Left kidney (tissue), 2 donors: ENCODE data around the gene SLIT1. TPM values are rescaled to one million over a fixed set of nuclear protein-coding genes. Genes with fewer than 3 reads are reported as not detected.

Source experiments
- DNase-seq: peaks from one replicate; pipeline ENCODE4 v3.0.0-alpha.2; 2013
- polyA plus RNA-seq: library from polyadenylated mRNA; unstranded; fragments of 120-200 nt; gene quantifications from one replicate; pipeline ENCODE4 v1.2.1, GENCODE V29; 2013; ENCODE audit not compliant: insufficient read length

The SLIT1 gene
- polyA plus RNA-seq, 1 donor, result 9.7 TPM

DNA sequence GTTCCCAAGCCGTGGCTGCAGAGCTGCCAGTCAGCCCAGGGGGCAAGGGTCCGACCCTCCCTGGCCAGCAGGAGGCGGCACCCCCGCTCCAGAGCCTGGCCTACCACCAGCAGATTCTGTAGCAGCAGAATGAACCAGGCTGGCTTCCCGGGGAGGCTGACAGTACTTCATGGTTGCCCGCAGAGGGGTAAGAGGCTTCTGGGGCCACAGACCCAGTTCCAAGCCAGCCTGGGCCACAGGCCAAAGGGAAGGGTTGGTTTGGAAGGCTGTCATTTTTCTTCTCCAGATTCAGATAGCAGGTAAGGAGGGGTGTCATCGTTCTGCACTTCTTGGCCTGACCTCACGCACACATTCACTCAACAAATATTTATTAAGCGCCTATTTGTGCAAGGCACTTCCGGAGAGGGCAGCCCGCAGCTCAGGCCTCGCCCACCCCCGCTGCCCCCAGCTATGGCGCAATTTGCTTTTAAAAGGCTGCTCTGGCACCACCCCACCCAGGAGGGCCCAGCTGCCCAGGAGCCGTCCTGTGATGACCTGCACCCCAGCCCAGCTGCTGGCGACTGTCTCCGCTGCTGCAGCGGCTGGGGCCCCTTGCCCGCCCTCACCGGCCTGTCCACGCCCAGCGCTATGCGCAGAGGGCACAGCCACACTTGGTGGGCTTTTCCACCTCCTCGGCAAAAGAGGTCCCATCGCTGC, 185.1 kb downstream of the SLIT1 start:
- DNase-seq, result no peak

DNA sequence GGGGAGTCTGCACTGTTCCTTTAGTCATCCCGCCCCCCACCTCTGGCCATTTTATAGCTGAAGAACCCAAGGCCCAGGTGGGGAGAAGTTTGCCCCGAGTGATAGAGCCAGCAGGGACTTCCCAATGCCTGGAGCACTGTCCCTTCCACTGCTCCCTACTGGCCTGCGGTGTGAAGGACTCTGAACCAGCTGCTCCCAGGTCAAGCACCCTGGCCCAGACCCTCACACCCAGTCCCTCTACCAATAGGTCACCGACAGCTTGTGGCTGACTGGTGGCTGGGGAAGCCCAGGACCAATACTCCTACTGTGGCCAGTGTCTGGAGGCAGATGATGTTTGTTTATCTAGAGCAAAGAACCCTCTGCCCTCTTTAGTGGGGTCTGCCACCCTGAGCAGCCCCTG, 185.8 kb downstream of the SLIT1 start:
- DNase-seq, result no peak

DNA sequence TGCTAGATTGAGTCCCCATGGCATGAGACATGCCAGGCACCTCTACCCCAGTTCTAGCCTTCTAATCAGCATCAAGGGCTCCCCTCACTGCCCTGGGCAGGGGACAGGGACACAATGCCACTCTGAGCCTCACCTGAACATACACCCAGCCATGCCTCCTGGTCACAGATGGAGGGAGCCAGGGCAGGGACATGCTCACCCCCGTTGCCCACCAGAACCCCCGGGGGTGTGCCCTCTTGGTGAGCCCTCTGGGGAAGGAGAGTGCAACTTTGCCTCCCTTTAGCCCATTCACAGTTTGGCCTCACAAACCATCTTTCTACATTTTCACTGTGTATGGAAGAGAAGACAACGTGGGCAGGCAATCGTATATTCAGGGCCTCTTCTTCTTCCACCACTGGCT, 186.4 kb downstream of the SLIT1 start:
- DNase-seq, result no peak

DNA sequence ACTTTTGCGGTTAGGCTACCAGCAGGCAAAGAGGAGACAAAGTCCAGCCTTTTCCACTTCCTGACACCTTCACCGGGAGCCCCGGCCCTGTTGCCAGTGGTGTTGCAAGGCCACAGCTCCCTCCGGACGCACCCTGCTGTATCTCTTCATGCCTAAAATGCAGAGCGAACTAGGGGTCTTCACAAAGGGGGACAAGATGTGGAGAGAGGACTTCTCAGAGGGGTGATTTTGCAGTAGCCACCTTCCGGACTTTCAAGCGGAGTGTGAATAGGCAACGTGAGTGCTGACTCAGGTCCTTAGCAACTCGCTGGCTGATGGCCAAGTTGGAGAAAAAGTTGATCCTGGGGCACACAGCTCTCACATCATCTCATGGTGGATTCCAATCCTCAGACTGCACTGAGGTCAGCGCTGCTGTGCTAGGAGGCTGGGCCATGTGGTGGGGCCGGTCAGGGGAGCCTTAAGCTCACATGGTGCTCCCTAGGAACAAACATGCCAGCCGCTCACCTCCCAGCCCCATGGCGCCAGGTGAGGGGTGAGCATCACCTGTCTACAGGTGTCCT, 187.3 kb downstream of the SLIT1 start:
- no peak for DNase-seq

DNA sequence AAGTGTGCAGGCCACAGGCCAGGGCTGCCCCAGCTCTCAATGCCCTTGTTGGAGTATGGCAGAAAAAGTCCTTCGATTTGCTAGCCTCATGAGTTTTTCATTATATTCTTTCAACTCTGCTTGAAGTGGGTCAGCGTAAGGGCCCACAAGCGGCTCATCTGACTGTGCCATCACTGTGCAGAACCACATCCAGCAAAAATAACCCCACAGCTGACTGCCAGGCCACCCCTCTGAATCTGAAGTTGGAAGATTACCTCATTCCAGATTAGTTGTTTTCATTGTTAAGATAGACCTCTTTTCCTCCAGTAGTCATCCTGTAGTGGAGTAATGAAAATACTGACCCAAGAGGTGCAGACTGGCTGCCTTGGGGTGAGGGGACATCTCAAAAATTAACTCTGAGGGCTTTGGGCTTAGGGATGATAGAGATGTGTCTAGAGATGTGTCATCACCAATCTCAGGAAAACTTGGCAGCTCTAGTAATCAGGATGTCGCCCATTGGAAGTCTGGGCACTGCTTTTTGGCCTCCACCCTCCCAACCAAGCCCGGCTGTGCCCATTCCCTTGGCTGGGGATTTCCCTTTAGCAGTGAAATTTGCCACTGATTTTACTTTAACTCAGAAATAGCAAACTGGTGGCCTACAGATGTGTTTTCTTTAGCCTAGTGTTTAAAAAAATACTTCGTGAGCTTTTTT, 189.3 kb downstream of the SLIT1 start:
- DNase-seq, result no peak

DNA sequence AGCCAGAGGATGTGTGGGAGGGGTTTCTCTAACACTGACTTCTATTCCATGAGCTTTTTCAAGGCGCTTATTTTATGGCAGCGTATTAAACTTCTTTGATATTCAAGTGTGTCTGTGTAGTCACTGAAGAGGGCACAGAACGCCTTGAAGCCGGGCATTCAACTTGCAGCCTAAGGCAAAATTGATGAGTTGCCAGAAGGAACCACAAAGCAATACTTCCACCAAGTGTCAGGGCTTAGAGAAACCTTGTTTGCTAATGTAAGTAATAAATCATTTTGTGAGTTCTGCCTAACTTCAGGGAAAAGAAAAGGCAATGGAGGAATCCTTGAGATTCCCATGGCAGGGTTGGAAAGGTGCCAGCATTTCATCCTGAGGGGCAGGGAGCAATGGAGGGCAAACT, 189.9 kb downstream of the SLIT1 start:
- DNase-seq, result peak; percentile 27

DNA sequence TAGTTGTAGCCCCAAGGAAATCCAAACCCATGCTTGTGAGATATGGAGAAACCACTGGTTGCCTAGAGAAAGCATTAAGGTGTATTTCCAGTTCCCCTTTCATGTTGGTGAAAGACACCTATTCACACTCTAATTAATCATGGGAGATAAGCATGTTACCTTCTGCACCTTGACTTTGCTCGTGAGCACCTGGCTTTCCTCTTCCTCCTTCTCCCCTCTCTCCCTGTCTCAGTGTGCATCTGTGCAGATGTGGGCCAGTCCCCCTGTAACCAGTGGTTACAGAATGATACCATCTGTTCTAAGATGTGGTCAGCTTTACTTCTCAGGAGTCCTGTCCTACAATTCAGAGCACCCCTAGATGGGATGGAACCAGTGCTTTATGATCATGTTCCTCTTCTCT, 193.0 kb downstream of the SLIT1 start:
- DNase-seq, result no peak

DNA sequence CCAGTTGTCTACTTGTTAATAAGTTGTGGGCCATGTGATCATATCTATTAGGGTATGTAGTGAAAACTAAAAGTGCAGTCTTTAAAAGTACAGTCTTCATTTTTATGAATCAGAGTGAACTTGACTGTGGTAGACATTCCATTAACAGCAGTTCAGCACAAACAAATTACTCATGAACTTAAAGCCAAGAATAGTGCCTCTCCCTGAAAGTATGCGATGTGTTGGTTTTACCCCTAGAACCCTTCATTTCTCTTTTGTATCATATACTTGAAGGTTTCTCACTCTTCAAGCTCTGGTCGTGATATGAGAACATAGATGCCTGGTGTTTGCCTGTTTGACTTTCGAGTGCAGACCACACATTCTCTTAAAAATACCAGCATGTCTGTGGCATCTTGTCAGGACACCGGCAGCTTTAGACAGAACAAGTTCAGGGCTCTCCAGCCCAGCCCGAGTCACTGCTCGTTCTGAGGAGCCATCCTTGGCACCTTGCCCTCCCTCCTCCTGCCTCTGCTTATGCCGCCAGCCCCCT, 194.4 kb downstream of the SLIT1 start:
- no peak for DNase-seq

DNA sequence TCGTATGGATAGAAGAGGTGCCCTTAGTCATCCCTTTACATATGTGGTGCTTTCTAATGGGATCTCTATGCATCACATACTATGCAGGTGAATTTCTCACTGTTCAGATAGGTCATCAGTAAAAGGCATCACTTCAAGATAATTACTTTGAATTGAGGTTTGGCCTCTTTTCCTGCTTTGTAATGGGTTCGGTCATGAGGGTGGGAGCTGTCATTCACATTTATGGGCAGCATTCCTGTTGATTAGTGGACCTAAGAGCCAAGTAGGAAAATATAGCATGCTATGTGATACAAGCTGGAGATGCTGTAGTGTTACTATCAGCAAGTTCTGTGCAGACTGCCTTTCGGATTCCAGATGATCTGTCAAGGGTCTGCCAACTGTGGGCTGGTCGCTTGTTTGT, 197.3 kb downstream of the SLIT1 start:
- DNase-seq, result peak; percentile 56

DNA sequence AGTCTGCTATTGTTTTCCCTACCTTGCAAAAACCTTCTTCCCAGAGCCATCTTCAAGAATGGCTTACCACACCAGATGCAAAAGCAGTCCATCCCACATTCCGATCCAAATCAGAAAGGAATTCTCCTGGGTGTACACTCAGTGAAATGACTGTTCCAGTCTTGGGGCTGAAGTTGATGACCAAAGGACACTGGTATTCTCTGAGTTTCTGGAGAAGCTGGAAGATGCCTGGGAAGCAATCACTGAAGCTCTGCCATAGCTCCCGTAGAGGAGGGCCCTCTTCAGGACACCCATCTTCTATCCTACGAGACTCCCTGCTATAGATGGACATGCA, 197.9 kb downstream of the SLIT1 start:
- no peak for DNase-seq

DNA sequence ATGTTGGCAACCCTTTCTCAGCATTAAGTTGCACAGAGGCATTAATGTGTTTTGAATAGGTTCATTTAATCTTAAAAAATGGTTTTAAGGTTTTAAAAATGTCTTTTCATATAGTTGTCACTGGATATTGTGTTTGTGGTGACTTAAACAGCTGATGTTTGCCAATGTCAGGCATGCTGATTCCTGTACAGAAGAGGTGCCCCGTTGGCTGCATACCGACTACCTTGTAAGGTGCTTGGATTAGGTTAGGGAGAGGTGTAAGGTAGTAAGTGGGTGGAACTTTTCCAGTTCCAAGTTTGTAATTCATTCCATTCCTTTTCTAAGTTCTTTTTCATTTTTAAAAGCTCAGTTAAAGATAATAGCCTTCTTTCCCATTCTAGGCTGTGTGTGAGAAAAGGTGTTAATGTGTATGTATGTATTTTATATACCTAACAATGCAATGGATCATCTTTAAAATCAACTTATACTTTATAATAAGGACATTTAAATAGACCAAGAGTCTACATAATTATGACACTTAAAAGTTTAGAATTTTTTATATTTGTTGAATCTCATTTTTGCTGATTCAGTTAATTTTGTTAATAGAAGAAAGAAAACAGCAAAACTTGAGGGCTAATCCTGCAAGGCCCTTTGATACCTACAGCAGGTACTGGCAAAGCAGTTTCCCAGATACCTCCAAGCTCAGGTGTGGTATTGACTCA, 198.5 kb downstream of the SLIT1 start:
- DNase-seq, result no peak

DNA sequence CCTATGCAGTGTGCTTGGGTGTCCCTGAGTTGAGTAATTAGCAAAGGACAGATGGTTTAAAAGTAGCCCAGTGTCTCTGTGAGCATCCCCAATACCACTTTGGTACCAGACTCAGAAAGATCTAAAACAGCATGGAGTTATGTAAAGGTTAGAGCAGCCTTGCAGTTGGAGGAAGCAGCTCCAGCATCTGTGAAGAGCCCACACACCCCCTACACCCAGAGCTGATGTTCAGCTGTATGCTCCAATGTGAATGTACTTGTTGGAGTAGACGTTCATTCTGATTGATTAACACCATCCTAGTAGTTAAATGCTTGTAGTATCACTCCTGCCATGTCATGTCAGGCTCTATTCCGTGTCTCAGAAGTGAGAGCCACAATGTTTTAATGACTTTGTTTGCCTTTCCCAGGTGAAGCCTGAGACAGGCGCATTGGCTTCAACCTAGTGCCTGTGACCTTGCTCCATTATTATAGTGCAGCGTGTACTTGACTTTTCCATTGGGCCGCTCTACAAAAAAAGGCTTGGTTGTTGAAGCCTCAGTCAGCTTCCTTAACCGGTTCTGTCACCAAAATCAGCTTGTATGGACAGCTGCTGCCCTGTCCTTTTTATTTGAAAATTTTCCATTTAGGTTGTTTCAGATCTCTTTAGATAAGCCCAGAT, 199.4 kb downstream of the SLIT1 start:
- DNase-seq, result no peak

DNA sequence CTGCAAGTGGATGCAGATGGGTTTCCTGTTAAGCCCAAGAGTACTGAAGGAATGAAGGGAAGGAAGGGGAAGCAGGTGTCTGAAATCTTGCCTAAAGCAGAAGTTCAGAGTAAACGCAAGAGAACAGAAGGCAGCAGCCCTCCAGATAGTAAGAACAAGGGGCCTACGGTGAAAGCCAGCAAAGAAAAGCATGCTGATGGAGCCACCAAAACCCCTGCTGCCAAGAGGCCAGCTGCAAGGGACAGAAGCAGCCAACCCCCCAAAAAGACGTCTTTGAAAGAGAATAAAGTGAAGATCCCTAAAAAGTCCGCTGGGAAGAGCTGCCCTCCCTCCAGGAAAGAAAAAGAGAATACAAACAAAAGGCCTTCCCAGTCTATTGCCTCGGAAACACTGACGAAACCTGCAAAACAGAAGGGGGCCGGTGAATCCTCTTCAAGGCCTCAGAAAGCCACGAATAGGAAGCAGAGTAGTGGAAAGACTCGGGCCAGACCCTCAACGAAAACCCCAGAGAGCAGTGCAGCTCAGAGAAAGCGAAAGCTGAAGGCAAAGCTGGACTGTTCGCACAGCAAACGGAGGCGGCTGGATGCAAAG, 201.1 kb downstream of the SLIT1 start:
- no peak for DNase-seq

DNA sequence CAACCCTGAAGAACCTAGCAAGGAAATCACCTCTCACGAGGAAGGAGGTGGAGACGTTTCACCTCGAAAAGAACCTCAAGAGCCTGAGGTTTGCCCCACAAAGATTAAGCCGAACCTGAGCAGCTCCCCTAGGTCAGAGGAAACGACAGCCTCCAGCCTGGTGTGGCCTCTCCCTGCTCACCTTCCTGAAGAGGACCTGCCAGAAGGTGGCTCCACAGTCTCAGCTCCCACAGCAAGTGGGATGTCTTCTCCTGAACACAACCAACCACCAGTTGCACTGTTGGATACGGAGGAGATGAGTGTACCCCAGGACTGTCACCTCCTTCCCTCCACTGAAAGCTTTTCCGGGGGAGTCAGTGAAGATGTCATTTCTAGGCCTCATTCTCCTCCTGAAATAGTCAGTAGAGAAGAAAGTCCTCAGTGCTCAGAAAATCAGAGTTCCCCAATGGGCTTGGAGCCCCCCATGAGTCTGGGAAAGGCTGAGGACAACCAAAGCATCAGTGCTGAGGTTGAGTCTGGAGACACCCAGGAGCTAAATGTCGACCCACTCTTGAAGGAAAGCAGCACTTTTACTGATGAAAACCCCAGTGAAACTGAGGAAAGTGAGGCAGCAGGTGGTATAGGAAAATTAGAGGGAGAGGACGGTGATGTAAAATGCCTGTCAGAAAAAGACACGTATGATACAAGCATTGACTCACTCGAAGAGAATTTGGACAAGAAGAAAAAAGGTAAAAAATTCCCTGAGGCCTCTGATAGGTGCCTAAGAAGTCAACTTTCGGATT, 203.4 kb downstream of the SLIT1 start:
- DNase-seq, result no peak

DNA sequence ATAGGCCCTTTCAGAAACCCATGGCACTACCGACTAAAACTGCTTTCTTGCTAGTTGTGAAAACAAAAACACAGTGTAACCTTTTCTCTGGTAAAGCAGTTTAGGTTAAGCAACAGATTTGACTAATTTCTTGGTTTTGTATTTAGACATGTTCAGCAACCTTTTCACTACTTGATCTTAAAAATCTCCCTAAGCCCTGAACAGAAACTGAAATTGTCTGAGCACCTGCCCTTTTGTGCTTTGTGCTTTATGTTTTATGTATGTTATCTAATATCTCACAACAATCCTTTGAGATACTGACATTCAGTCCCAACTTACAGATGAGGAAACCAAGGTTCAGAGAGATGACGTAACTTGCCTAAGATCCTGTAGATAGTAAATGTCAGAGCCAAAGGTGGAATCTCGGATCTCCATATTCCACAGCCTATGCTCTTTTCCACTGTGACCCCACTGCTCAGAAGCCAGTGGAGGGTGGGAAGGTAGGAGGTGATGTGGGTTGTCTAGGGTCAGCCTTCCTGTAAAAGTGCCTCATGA, 207.1 kb downstream of the SLIT1 start:
- DNase-seq, result no peak

DNA sequence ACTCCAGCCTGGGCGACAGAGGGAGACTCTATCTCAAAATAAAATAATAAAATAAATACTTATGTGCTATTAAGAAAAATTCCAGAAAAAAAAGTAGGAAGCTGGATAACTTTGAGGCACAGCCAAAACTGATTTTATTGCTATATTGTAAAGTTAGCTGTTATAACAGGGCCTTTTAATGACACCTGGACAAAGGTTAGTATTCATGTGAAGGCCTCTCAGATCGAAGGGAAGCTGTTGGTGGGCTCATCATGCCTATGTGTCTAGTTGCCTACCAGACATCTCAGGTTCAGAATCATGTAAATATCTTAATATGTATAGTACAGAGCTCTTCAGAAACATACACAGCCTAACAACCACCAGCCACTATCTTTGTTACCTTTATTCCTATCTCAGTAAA, 210.6 kb downstream of the SLIT1 start:
- no peak for DNase-seq

DNA sequence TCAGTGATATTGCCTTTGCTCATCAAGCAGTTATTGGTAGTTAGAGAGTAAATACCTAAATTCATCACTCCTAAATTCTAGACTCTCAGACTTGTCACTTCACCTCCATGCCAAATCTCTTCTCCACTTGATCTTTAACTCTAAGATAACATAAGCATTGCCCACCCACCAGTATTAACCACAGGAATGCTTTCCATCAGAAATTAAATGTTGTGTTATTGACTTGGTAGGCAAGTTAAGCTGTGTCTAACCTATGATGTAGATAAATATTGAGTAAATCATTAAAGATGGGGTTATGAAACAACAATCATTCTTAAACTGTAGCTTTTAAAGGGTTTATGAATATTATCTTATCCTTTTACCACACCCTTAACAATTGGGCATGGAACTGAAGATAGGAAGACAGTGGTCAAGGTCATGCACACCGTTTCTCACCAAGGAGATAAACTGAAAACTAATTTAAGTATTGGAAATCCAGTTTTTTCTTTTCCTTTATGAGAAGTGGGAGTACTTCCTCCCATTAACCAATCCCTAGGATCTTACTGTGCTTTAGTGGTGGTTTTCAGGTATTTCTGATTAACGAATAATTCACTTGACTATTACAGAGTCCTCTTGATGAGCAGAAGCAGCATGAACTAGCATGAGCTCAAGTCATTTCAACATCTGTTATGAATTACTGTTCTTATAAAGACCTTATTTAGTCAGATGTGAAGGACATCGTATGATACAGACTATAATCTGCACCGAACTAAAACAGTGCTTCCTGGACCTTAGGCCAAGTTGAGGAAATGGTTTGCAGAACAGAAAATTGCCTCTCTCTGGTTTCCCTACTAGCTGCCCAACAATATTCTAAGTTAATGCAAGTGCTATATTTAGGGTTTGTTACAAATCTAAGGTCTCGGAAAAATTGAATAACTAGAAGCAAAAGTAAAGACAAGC, 211.7 kb downstream of the SLIT1 start:
- DNase-seq, result no peak

DNA sequence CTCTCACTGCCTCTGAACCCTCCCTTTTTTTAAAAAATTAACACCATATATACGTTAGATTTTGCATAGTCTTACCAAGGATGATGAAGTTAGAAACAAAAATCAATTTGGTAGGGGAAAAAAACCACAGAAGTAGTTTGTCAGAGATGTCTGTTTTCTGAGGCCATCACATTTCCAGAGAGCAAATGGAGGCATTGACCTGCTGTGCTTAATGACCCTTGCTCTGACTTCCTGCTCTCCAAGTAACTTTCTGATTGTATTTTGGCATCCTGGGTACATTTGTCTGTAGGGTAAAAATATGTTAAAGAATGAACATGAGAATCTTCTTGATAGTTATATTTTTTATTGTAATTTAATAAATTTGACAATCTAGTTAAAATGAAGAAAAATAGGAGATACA, 213.5 kb downstream of the SLIT1 start:
- no peak for DNase-seq

DNA sequence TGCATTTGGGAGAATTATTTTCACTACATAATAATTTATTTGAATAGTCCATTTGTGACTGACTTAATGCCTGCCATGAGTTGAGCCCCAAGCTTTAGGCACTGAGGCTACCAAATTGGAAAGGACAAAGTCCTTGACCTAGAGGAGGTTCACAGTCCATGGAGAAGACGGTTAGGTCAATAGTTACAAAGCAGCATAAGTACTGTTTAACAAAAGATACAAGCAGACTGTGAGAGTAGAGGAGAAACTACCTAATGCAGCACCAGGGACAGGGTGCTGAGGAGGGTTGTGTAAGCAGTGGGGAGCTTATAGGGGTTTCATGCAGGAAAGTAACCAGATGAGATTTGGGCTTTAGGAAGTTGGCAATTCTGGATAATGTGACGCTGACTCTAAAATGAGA, 214.4 kb downstream of the SLIT1 start:
- no peak for DNase-seq
